GM12892 (cell line): ENCODE results near the gene NR2C1.

Source experiments
- DNase-seq: peaks from one replicate; pipeline ENCODE4 v3.0.0; 2011; ENCODE audit not compliant: insufficient read length
- FAIRE-seq: peaks from 2 replicates; lab custom pipeline; 2011; peaks lifted over from hg19 to GRCh38; lab: Jason Lieb, UNC
- POLR2A ChIP-seq: IDR thresholded peaks from 2 replicates; pipeline ENCODE4 v1.6.1; 2011; ENCODE audit warnings: low read depth, low read length, control low read depth
- POLR2AphosphoS5 ChIP-seq: IDR thresholded peaks from 2 replicates; pipeline ENCODE4 v1.6.1; 2011; ENCODE audit warnings: low read depth, low read length, control low read depth
- TAF1 ChIP-seq: IDR thresholded peaks from 2 replicates; pipeline ENCODE4 v1.6.1; 2011; ENCODE audit warnings: low read depth, mild to moderate bottlenecking, control low read depth, low read length, borderline replicate concordance

The NR2C1 gene

GRCh38 chr12:95077341-95077740 is 3.9 kb upstream of the NR2C1 start:
- DNase-seq (no peak), FAIRE-seq (peak; percentile 40)
- TF ChIP-seq POLR2AphosphoS5 (no peak), TAF1 (no peak), POLR2A (no peak)

GRCh38 chr12:95074766-95075165 is 1.3 kb upstream of the NR2C1 start:
- TF ChIP-seq POLR2A (no peak), POLR2AphosphoS5 (no peak), TAF1 (no peak)
- FAIRE-seq, result no peak

GRCh38 chr12:95073698-95074520 is 491 bp upstream of the NR2C1 start:
- DNase-seq, result no peak
- FAIRE-seq, result peak; percentile 17
- TF ChIP-seq POLR2AphosphoS5 (no peak), TAF1 (no peak), POLR2A (no peak)

More at GRCh38 chr12:95074766-95075165, 1.3 kb upstream of the NR2C1 start:
- DNase-seq, result no peak

GRCh38 chr12:95070378-95070777 is 3.0 kb downstream of the NR2C1 start:
- no peak for DNase-seq
- no peak for TF ChIP-seq POLR2AphosphoS5
- FAIRE-seq, result no peak

- DNase-seq (no peak), FAIRE-seq (no peak)
- TF ChIP-seq POLR2A, result no peak
- no peak for TF ChIP-seq TAF1
- TF ChIP-seq POLR2AphosphoS5, result no peak
Observed at GRCh38 chr12:95066091-95066855, 7.1 kb downstream of the NR2C1 start.

- no peak for TF ChIP-seq POLR2AphosphoS5
- TF ChIP-seq POLR2A, result no peak
- TF ChIP-seq TAF1, result no peak
- FAIRE-seq (no peak), DNase-seq (no peak)
Observed at GRCh38 chr12:95060951-95061350, 12.5 kb downstream of the NR2C1 start.

GRCh38 chr12:95059984-95060383 is 13.4 kb downstream of the NR2C1 start:
- no peak for DNase-seq
- FAIRE-seq, result no peak
- TF ChIP-seq POLR2AphosphoS5, result no peak
- TF ChIP-seq TAF1, result no peak
- no peak for TF ChIP-seq POLR2A

GRCh38 chr12:95057424-95057823 is 16.0 kb downstream of the NR2C1 start:
- TF ChIP-seq POLR2A (no peak), TAF1 (no peak), POLR2AphosphoS5 (no peak)
- DNase-seq (no peak), FAIRE-seq (no peak)

- no peak for DNase-seq
- no peak for FAIRE-seq
- TF ChIP-seq TAF1, result no peak
Observed at GRCh38 chr12:95055057-95055456, 18.4 kb downstream of the NR2C1 start.

- no peak for TF ChIP-seq TAF1
- no peak for DNase-seq
- no peak for FAIRE-seq
Observed at GRCh38 chr12:95054206-95054605, 19.2 kb downstream of the NR2C1 start.

GRCh38 chr12:95051241-95051640 is 22.2 kb downstream of the NR2C1 start:
- no peak for DNase-seq
- TF ChIP-seq POLR2AphosphoS5 (no peak), POLR2A (no peak), TAF1 (no peak)
- FAIRE-seq, result no peak

- TF ChIP-seq POLR2A (no peak), TAF1 (no peak), POLR2AphosphoS5 (no peak)
- FAIRE-seq (no peak), DNase-seq (no peak)
Observed at GRCh38 chr12:95037906-95038305, 35.5 kb downstream of the NR2C1 start.
